Sigmoid colon (tissue), 7 donors: ENCODE results near the gene ZNF532. TPM values are rescaled to one million over a fixed set of nuclear protein-coding genes. Genes with fewer than 3 reads are reported as not detected.

ENCODE experiments used
- DNase-seq: peaks from one replicate; pipeline ENCODE4 v3.0.0-alpha.2; 2019
- H3K27ac ChIP-seq, 4 donors: fragments of 200-600 bp; sonication (generic); one replicate each; pipeline ENCODE4 v1.5.1; 2016 to 2019; ENCODE audit warnings: mild to moderate bottlenecking in 1 of 4
- H3K27me3 ChIP-seq, 3 donors: fragments of 200-600 bp; sonication (generic); one replicate each; pipeline ENCODE4 v1.5.1; 2019; ENCODE audit warnings: mild to moderate bottlenecking in 1 of 3
- H3K36me3 ChIP-seq, 4 donors: fragments of 200-600 bp; sonication (generic); one replicate each; pipeline ENCODE4 v1.5.1; 2016 to 2019
- H3K4me1 ChIP-seq, 4 donors: fragments of 200-600 bp; sonication (generic); one replicate each; pipeline ENCODE4 v1.5.1; 2017 to 2019
- H3K4me3 ChIP-seq, 4 donors: fragments of 200-600 bp; sonication (generic); one replicate each; pipeline ENCODE4 v1.5.1; 2017 to 2019; ENCODE audit warnings: mild to moderate bottlenecking in 2 of 4, moderate library complexity in 1 of 4
- H3K9me3 ChIP-seq, 4 donors: fragments of 200-600 bp in 3 of 4; sonication (generic) in 3 of 4; one replicate each; pipeline versions ENCODE4 v1.5.1 to v1.6.1; 2013 to 2019
- EP300 ChIP-seq, 4 donors: sonication (generic); formaldehyde crosslinking; IDR thresholded peaks; one replicate each; pipeline ENCODE4 v1.6.1; 2017; ENCODE audit warnings: antibody characterized with exemption in 4 of 4
- POLR2A ChIP-seq, 2 donors: fragments of 450-650 bp; IDR thresholded peaks; one replicate each; pipeline ENCODE4 v1.6.1; 2016; ENCODE audit warnings: antibody characterized with exemption in 2 of 2, mild to moderate bottlenecking in 2 of 2, moderate library complexity in 2 of 2
- POLR2AphosphoS5 ChIP-seq, 4 donors: sonication (generic); formaldehyde crosslinking; IDR thresholded peaks; one replicate each; pipeline ENCODE4 v1.6.1; 2017; ENCODE audit warnings: antibody characterized with exemption in 4 of 4
- WGBS, 2 donors: extraction: QIAGEN DNeasy Blood & Tissue Kit; methylation state at CpG; one replicate each; pipeline ENCODE4 v1.1.7; 2013; 5-methylcytosine and 5-hydroxymethylcytosine counted together
- intact Hi-C: fragments of 100-400 bp; cut with DNase I; formaldehyde crosslinking; loops from one replicate; pipeline ENCODE4 v1.15.1; 2023
- polyA plus RNA-seq, 3 donors: library from polyadenylated mRNA; stranded (reverse); fragments of 200-250 nt; gene quantifications; one replicate each; pipeline ENCODE4 v1.2.3, GENCODE V29; 2013
- total RNA-seq, 4 donors: library from RNA; depleted of rRNA; stranded (reverse); fragments of >200 nt; gene quantifications; one replicate each; pipeline ENCODE4 v1.1.0, GENCODE V29; 2016
- TF ChIP-seq, protein P1 (sequence below), 4 experiments: fragments of 450-650 bp in 3 of 4; fragments of 200-600 bp in 1 of 4; IDR thresholded peaks; one replicate each; pipeline ENCODE4 v1.5.1; 2016 to 2019; ENCODE audit warnings: antibody characterized with exemption in 4 of 4, mild to moderate bottlenecking in 3 of 4, moderate library complexity in 2 of 4
- donor health status: healthy with polysubstance abuse.
- donor health status: Bipolar disorder and iron deficiency.
- donor health status: healthy.

The ZNF532 gene
- total and polyA plus RNA-seq, 7 donors = 1.4 to 104 (median 71.0) TPM

DNA sequence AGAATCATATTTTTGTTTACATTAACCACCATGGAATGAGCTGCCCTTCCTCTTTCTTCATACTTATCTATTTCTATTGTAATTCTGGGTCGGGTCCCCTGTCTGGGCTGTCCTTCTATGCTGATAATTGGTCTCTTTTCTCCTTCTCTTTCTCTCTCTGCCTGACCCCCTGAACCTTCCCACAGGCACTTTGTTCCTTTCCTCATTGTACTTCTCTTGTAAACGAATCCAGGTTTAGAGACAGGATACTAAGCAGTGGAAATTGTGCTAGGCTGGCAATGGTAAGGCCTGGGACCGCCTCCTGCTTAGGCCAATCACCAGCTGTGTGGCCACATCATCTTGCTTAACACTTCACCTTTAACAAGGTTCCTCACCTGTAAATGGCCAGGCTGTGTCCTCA, 137.0 kb downstream of the ZNF532 start:
- Histone ChIP-seq H3K9me3 (no peaks in the 10 kb centered on the region), H3K27ac (no peak overlapping the region), H3K4me1 (no peaks in the 10 kb centered on the region), H3K4me3 (no peak overlapping the region), H3K36me3 (no peaks in the 10 kb centered on the region), H3K27me3 (no peaks in the 10 kb centered on the region)
- TF ChIP-seq, protein P1, sequence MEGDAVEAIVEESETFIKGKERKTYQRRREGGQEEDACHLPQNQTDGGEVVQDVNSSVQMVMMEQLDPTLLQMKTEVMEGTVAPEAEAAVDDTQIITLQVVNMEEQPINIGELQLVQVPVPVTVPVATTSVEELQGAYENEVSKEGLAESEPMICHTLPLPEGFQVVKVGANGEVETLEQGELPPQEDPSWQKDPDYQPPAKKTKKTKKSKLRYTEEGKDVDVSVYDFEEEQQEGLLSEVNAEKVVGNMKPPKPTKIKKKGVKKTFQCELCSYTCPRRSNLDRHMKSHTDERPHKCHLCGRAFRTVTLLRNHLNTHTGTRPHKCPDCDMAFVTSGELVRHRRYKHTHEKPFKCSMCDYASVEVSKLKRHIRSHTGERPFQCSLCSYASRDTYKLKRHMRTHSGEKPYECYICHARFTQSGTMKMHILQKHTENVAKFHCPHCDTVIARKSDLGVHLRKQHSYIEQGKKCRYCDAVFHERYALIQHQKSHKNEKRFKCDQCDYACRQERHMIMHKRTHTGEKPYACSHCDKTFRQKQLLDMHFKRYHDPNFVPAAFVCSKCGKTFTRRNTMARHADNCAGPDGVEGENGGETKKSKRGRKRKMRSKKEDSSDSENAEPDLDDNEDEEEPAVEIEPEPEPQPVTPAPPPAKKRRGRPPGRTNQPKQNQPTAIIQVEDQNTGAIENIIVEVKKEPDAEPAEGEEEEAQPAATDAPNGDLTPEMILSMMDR (IDR thresholded peaks at IDR 0.05) = no peak
- TF ChIP-seq POLR2A (IDR thresholded peaks at IDR 0.05) (no peak), POLR2AphosphoS5 (IDR thresholded peaks at IDR 0.05) (no peak), EP300 (IDR thresholded peaks at IDR 0.05) (no peak)
- DNase-seq = no peak
- 59 to 71% methylated on average over 3 of the region's 3 CpGs for WGBS, 2 donors
- intact Hi-C loops = no loop called here

DNA sequence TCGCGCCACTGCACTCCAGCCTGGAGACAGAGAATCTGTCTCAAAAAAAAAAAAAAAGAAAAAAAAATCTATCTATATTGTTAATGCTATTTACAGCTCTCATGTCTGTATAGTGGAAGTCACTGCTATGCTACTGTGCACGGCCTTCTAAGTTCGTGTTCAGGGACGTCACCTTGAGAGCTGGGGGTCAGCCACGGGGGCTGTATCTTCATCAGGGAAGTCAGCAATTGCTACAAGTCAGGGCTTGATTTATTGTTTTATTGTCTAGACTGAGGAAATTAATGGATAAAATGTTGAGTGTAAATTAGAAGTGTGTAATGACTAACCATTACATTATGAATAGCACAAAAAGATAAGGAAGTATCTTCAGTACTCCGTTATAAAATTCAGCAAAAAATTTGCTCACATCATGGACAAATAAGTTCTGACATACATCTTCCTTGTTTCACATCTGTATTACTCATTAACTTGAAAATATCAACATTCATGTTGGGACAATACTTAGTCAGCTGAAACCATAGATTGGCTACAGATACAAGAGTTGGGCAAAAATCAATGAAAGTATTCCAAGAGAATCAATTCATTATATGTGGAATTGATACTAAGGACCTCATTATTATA, 138.4 kb downstream of the ZNF532 start:
- no peaks in the 10 kb centered on the region for H3K27me3 ChIP-seq
- no peaks in the 10 kb centered on the region for H3K9me3 ChIP-seq
- no peak overlapping the region for H3K27ac ChIP-seq
- intact Hi-C loops = no loop called here
- DNase-seq = no peak
- no peaks in the 10 kb centered on the region for H3K36me3 ChIP-seq
- no peaks in the 10 kb centered on the region for H3K4me1 ChIP-seq
- TF ChIP-seq POLR2AphosphoS5 (IDR thresholded peaks at IDR 0.05) (no peak), POLR2A (IDR thresholded peaks at IDR 0.05) (no peak), EP300 (IDR thresholded peaks at IDR 0.05) (no peak)
- TF ChIP-seq, protein P1 (IDR thresholded peaks at IDR 0.05) = no peak
- H3K4me3 ChIP-seq = no peak overlapping the region
- WGBS, 2 donors = 78 to 86% methylated on average over 7 of the region's 7 CpGs

DNA sequence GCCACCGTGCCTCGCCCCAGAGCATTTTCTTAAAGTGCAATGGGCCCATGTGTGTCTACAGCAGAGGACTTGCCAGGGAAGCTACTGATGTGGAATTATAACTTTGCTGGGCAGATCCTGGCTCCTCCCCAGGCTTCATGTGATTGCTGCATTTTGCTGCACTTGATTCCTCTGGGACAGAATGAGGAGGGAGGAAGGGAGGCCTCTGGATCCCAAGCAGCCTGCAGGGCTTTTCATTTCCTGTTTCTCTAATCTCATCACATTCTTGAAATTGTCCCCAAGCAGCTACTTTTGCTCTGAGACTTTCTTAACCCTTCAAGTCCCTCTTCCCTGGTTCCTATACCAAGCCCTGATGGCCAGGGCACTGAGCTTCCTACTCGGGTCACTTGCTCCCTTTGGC, 140.6 kb downstream of the ZNF532 start:
- intact Hi-C loops = no loop called here
- Histone ChIP-seq H3K27me3 (no peaks in the 10 kb centered on the region), H3K4me1 (no peaks in the 10 kb centered on the region), H3K36me3 (no peaks in the 10 kb centered on the region), H3K4me3 (no peak overlapping the region), H3K27ac (no peak overlapping the region), H3K9me3 (no peaks in the 10 kb centered on the region)
- WGBS, 2 donors = 61 to 86% methylated on average over 3 of the region's 3 CpGs
- TF ChIP-seq POLR2A (IDR thresholded peaks at IDR 0.05) = no peak
- no peak for DNase-seq

DNA sequence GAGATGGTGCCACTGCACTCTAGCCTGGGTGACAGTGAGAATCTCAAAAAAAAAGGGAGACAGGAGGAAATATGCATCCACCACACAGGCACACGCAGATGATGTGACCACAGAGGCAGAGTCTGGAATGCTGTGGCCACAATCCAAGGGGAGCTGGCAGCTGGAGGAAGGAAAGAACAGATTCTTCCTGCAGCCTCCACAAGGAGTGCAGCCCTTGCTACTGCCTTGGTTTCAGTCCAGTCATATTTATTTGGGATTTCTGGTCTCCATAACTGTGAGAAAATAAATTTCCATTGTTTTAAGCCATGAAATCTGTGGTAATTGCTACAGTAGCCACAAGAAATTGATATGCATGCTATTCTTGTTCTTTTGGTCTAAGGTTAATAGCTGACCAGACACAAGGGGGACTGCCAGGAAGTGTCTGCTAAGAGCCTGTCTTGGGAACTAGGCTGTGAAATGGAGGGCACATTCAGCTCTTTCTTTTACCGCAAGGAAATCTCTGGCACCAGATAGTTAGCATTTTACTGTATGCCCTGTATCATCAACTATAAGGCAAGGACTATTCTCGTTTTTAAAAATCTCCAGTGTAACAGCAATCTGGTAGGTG, 141.9 kb downstream of the ZNF532 start:
- no peaks in the 10 kb centered on the region for H3K36me3 ChIP-seq
- H3K27ac ChIP-seq = no peak overlapping the region
- WGBS, 2 donors = 84 to 86% methylated on average over 3 of the region's 3 CpGs
- no peak overlapping the region for H3K4me3 ChIP-seq
- DNase-seq = no peak
- TF ChIP-seq, protein P1 (IDR thresholded peaks at IDR 0.05) = no peak
- TF ChIP-seq POLR2A (IDR thresholded peaks at IDR 0.05) (no peak), EP300 (IDR thresholded peaks at IDR 0.05) (no peak), POLR2AphosphoS5 (IDR thresholded peaks at IDR 0.05) (no peak)
- H3K4me1 ChIP-seq = no peaks in the 10 kb centered on the region
- no peaks in the 10 kb centered on the region for H3K9me3 ChIP-seq
- no peaks in the 10 kb centered on the region for H3K27me3 ChIP-seq
- intact Hi-C loops = no loop called here

DNA sequence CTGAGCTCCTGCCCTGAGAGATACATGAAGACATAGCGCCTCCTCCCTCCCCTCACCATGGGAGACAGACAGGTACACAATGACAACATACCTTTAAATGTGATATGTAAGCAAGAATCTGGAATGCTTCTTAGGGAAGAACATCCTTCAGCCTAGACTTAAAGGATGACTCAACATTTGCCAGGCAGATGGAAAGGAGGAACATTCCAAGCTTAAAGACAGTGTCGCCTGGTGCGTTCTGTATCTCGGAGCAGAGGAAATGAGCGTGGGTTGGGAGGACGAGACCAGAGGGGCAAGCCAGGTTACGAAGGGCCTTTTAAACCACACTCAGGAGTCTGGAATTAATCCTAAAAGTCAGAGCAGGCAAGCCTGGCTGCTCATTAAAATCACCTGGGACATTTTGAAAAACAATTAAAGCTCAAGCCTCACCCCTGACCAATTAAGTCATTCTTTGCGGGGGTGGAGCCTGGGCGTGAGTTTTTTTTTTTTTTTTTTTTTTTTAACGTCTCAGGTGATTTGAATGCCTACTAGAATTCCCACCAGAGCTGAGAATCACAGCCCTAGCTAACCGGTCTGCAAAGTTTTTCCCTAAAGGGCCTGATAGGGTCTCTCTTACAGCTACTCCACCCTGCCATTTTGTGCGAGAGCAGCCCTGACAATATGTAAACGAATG, 143.8 kb downstream of the ZNF532 start:
- H3K9me3 ChIP-seq = no peaks in the 10 kb centered on the region
- 70 to 84% methylated on average over 13 of the region's 13 CpGs for WGBS, 2 donors
- H3K4me1 ChIP-seq = no peaks in the 10 kb centered on the region
- TF ChIP-seq POLR2AphosphoS5 (IDR thresholded peaks at IDR 0.05) (no peak), EP300 (IDR thresholded peaks at IDR 0.05) (no peak), POLR2A (IDR thresholded peaks at IDR 0.05) (no peak)
- TF ChIP-seq, protein P1 (IDR thresholded peaks at IDR 0.05) = no peak
- intact Hi-C loops = no loop called here
- no peak for DNase-seq
- no peaks in the 10 kb centered on the region for H3K27me3 ChIP-seq
- H3K4me3 ChIP-seq = no peak overlapping the region
- H3K36me3 ChIP-seq = no peaks in the 10 kb centered on the region
- H3K27ac ChIP-seq = no peak overlapping the region
